SK-N-SH treated with all-trans-retinoic acid at 6 μM for 48 hours (cell line): ENCODE results near the gene TMEM51.

Source experiments
- BACH2 ChIP-seq: fragments of 250-450 bp; sonication (Bioruptor Pico); IDR thresholded peaks from 2 replicates; pipeline ENCODE4 v1.9.0; 2021; ENCODE audit warnings: mild to moderate bottlenecking, borderline replicate concordance
- GLIS3 ChIP-seq: fragments of 250-450 bp; sonication (Bioruptor Pico); IDR thresholded peaks from 2 replicates; pipeline ENCODE4 v1.5.0; 2020; ENCODE audit warnings: mild to moderate bottlenecking, moderate library complexity
- PATZ1 ChIP-seq: fragments of 250-450 bp; sonication (Bioruptor Pico); IDR thresholded peaks from 2 replicates; pipeline ENCODE4 v1.8.0; 2020; ENCODE audit warnings: mild to moderate bottlenecking, moderate library complexity, borderline replicate concordance
- RARB ChIP-seq: fragments of 250-450 bp; sonication (Bioruptor Pico); IDR thresholded peaks from 2 replicates; pipeline ENCODE4 v1.8.0; 2021; ENCODE audit warnings: mild to moderate bottlenecking, moderate library complexity
- ZFP3 ChIP-seq: fragments of 250-450 bp; sonication (Bioruptor Pico); IDR thresholded peaks from 2 replicates; pipeline ENCODE4 v1.5.0; 2020; ENCODE audit warnings: mild to moderate bottlenecking, moderate library complexity
- ZNF565 ChIP-seq: fragments of 450-650 bp; formaldehyde crosslinking; conservative IDR thresholded peaks from 2 replicates; pipeline ENCODE4 v1.5.0; 2020; ENCODE audit warnings: low read depth, mild to moderate bottlenecking, moderate library complexity
- TF ChIP-seq, protein P1 (sequence below): fragments of 250-450 bp; sonication (Bioruptor Pico); IDR thresholded peaks from 2 replicates; pipeline ENCODE4 v1.5.1; 2020; ENCODE audit warnings: low read depth, mild to moderate bottlenecking, moderate library complexity

- TF ChIP-seq ZNF565 (CRISPR knock-in tag) (no peak), GLIS3 (CRISPR knock-in tag) (no peak), PATZ1 (CRISPR knock-in tag) (no peak), BACH2 (CRISPR knock-in tag) (no peak), RARB (CRISPR knock-in tag) (no peak), ZFP3 (CRISPR knock-in tag) (no peak)
- TF ChIP-seq, protein P1, sequence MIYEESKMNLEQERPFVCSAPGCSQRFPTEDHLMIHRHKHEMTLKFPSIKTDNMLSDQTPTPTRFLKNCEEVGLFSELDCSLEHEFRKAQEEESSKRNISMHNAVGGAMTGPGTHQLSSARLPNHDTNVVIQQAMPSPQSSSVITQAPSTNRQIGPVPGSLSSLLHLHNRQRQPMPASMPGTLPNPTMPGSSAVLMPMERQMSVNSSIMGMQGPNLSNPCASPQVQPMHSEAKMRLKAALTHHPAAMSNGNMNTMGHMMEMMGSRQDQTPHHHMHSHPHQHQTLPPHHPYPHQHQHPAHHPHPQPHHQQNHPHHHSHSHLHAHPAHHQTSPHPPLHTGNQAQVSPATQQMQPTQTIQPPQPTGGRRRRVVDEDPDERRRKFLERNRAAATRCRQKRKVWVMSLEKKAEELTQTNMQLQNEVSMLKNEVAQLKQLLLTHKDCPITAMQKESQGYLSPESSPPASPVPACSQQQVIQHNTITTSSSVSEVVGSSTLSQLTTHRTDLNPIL (CRISPR knock-in tag) = no peak
Measured at GRCh38 chr1:15186846-15187151, 33.3 kb downstream of the TMEM51 start.
